Panc1 (cell line): ENCODE data around the gene IGF1R. TPM values are rescaled to one million over a fixed set of nuclear protein-coding genes. Genes with fewer than 3 reads are reported as not detected.

ENCODE experiments used
- ATAC-seq: fragments of 200-7000 bp; cut with Tn5 transposase; 2 replicates; pipeline ENCODE4 v1.9.1; 2020; ENCODE audit warnings: mild to moderate bottlenecking, moderate library complexity
- BruUV-seq: library from RNA; stranded (reverse); fragments of 400-500 nt; replicated peaks from 2 replicates; lab custom pipeline; 2021; lab: Mats Ljungman, UMichigan
- CTCF ChIA-PET: fragments of 300-600 bp; sonication (Branson Sonifier 250); formaldehyde crosslinking; loops from one replicate; lab custom pipeline; 2022; ENCODE audit warnings: antibody characterized with exemption; lab: Charles Lee
- POLR2A ChIA-PET: fragments of 300-600 bp; sonication (Branson Sonifier 250); formaldehyde crosslinking; loops from one replicate; lab custom pipeline; 2022; ENCODE audit warnings: antibody characterized with exemption; lab: Charles Lee
- DNase-seq: peaks from one replicate; pipeline ENCODE4 v3.0.0-alpha.2; 2010; ENCODE audit warnings: low read depth, low spot score
- H3K27ac ChIP-seq: 2 replicates; pipeline ENCODE4 v1.5.1; 2011; ENCODE audit warnings: mild to moderate bottlenecking, low read length, inconsistent platforms
- H3K27me3 ChIP-seq: fragments of 200-500 bp; sonication (Bioruptor generic); 2 replicates; pipeline ENCODE4 v1.6.0; 2014; ENCODE audit warnings: low read length, inconsistent platforms; ENCODE audit not compliant: control insufficient read depth, insufficient read depth
- H3K36me3 ChIP-seq: fragments of 200-500 bp; sonication (Bioruptor generic); 2 replicates; pipeline ENCODE4 v1.5.1; 2014; ENCODE audit warnings: inconsistent platforms, mild to moderate bottlenecking, low read length, moderate library complexity; ENCODE audit not compliant: control insufficient read depth, insufficient read depth
- H3K4me1 ChIP-seq: 2 replicates; pipeline ENCODE4 v1.5.1; 2011; ENCODE audit warnings: inconsistent platforms, mild to moderate bottlenecking, low read length, moderate library complexity; ENCODE audit not compliant: control insufficient read depth, insufficient read depth
- H3K4me3 ChIP-seq, 2 experiments: 2 replicates each; pipeline ENCODE4 v1.5.1; 2011 to 2012; ENCODE audit warnings: low read depth in 2 of 2, low read length in 2 of 2, mild to moderate bottlenecking in 2 of 2, inconsistent platforms in 1 of 2, moderate library complexity in 1 of 2
- H3K9me3 ChIP-seq: fragments of 200-500 bp; sonication (Bioruptor generic); 2 replicates; pipeline ENCODE4 v1.5.1; 2014; ENCODE audit warnings: low read depth, mild to moderate bottlenecking, inconsistent platforms, low read length, moderate library complexity; ENCODE audit not compliant: control insufficient read depth, insufficient read depth
- CTCF ChIP-seq: fragments of 450-650 bp; IDR thresholded peaks from 2 replicates; pipeline ENCODE4 v1.5.1; 2017; ENCODE audit warnings: mild to moderate bottlenecking
- POLR2AphosphoS5 ChIP-seq: IDR thresholded peaks from 2 replicates; pipeline ENCODE4 v1.6.1; 2012; ENCODE audit warnings: mild to moderate bottlenecking, low read depth, low read length, moderate library complexity
- SIN3A ChIP-seq: IDR thresholded peaks from 2 replicates; pipeline ENCODE4 v1.6.1; 2012; ENCODE audit warnings: low read depth, mild to moderate bottlenecking, low read length, moderate library complexity, borderline replicate concordance; ENCODE audit not compliant: insufficient read depth
- TCF7L2 ChIP-seq: IDR thresholded peaks from 2 replicates; pipeline ENCODE4 v1.6.1; 2011; ENCODE audit warnings: mild to moderate bottlenecking, low read depth, low read length, inconsistent platforms
- in situ Hi-C: cut with HindIII; loops from 2 replicates; pipeline ENCODE4 v1.10.0; 2016; ENCODE audit warnings: low sequenced_read_pairs, low pct_unique_long_range_greater_than_20kb
- intact Hi-C: fragments of 100-400 bp; cut with micrococcal nuclease; formaldehyde crosslinking; loops from one replicate; pipeline ENCODE4 v1.10.0; 2022; ENCODE audit not compliant: unreplicated experiment
- total RNA-seq: library from RNA; stranded (reverse); gene quantifications from one replicate; pipeline ENCODE4 v1.2.1, GENCODE V29; 2021; ENCODE audit not compliant: unreplicated experiment
- TF ChIP-seq, protein P1 (sequence below), 2 experiments: IDR thresholded peaks; 2 replicates each; pipeline ENCODE4 v1.6.1; 2011 to 2012; ENCODE audit warnings: low read depth in 2 of 2, control low read depth in 1 of 2, low read length in 1 of 2, mild to moderate bottlenecking in 1 of 2, moderate library complexity in 1 of 2; ENCODE audit not compliant: insufficient read depth in 1 of 2

IGF1R gene
- total RNA-seq, 1 experiment from 2014 or later: 77.1 TPM

GRCh38 chr15:98951493-98952320 is 303.4 kb downstream of the IGF1R start:
- BruUV-seq: no TSS peak
- intact Hi-C loops (no loop called here), in situ Hi-C loops (no loop called here)
- ChIA-PET CTCF (no interaction called here), POLR2A (no interaction called here)
- ATAC-seq (no peak), DNase-seq (no peak)
- no peaks in the 10 kb centered on the region for H3K27me3 ChIP-seq
- H3K36me3 ChIP-seq: no peaks in the 10 kb centered on the region; the same call in none of the 2 replicates
- TF ChIP-seq POLR2AphosphoS5 (no peak), TCF7L2 (no peak), CTCF (no peak)
- TF ChIP-seq, protein P1, sequence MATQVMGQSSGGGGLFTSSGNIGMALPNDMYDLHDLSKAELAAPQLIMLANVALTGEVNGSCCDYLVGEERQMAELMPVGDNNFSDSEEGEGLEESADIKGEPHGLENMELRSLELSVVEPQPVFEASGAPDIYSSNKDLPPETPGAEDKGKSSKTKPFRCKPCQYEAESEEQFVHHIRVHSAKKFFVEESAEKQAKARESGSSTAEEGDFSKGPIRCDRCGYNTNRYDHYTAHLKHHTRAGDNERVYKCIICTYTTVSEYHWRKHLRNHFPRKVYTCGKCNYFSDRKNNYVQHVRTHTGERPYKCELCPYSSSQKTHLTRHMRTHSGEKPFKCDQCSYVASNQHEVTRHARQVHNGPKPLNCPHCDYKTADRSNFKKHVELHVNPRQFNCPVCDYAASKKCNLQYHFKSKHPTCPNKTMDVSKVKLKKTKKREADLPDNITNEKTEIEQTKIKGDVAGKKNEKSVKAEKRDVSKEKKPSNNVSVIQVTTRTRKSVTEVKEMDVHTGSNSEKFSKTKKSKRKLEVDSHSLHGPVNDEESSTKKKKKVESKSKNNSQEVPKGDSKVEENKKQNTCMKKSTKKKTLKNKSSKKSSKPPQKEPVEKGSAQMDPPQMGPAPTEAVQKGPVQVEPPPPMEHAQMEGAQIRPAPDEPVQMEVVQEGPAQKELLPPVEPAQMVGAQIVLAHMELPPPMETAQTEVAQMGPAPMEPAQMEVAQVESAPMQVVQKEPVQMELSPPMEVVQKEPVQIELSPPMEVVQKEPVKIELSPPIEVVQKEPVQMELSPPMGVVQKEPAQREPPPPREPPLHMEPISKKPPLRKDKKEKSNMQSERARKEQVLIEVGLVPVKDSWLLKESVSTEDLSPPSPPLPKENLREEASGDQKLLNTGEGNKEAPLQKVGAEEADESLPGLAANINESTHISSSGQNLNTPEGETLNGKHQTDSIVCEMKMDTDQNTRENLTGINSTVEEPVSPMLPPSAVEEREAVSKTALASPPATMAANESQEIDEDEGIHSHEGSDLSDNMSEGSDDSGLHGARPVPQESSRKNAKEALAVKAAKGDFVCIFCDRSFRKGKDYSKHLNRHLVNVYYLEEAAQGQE (IDR thresholded peaks at IDR 0.05; ENCODE audit: insufficient read depth in 1 of 2, low read depth in 2 of 2, low read length in 1 of 2): no peak
- H3K4me1 ChIP-seq: no peaks in the 10 kb centered on the region
- no peak overlapping the region for H3K27ac ChIP-seq
- no peaks in the 10 kb centered on the region for H3K9me3 ChIP-seq
- H3K4me3 ChIP-seq: no peak overlapping the region

GRCh38 chr15:98952381-98952803 is 304.1 kb downstream of the IGF1R start:
- H3K27ac ChIP-seq: no peak overlapping the region
- no peaks in the 10 kb centered on the region for H3K4me1 ChIP-seq
- no TSS peak for BruUV-seq
- H3K36me3 ChIP-seq: no peaks in the 10 kb centered on the region; the same call in none of the 2 replicates
- in situ Hi-C loops (no loop called here), intact Hi-C loops (no loop called here)
- H3K4me3 ChIP-seq: no peak overlapping the region
- ChIA-PET POLR2A (no interaction called here), CTCF (no interaction called here)
- TF ChIP-seq, protein P1 (IDR thresholded peaks at IDR 0.05; ENCODE audit: insufficient read depth in 1 of 2, low read depth in 2 of 2, low read length in 1 of 2): no peak
- TF ChIP-seq SIN3A (no peak), POLR2AphosphoS5 (no peak), CTCF (no peak), TCF7L2 (no peak)
- ATAC-seq (no peak), DNase-seq (no peak)
- no peaks in the 10 kb centered on the region for H3K27me3 ChIP-seq
- H3K9me3 ChIP-seq: no peaks in the 10 kb centered on the region
